ENCODE data around the gene CACNA2D2.

CACNA2D2 gene

GRCh38 chr3:50447290-50447840 is 56.1 kb downstream of the CACNA2D2 start:
- TF ChIP-seq, protein P1, sequence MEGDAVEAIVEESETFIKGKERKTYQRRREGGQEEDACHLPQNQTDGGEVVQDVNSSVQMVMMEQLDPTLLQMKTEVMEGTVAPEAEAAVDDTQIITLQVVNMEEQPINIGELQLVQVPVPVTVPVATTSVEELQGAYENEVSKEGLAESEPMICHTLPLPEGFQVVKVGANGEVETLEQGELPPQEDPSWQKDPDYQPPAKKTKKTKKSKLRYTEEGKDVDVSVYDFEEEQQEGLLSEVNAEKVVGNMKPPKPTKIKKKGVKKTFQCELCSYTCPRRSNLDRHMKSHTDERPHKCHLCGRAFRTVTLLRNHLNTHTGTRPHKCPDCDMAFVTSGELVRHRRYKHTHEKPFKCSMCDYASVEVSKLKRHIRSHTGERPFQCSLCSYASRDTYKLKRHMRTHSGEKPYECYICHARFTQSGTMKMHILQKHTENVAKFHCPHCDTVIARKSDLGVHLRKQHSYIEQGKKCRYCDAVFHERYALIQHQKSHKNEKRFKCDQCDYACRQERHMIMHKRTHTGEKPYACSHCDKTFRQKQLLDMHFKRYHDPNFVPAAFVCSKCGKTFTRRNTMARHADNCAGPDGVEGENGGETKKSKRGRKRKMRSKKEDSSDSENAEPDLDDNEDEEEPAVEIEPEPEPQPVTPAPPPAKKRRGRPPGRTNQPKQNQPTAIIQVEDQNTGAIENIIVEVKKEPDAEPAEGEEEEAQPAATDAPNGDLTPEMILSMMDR (IDR thresholded peaks at IDR 0.05; ENCODE audit: extremely low read depth, insufficient read depth, missing control alignments) = no peak
- in situ Hi-C loops (cut with MboI; ENCODE audit: low pct_unique_long_range_greater_than_20kb, low sequenced_read_pairs, unreplicated experiment) = no loop called here
- no peak for DNase-seq (ENCODE audit: low spot score)

- no peak for DNase-seq (ENCODE audit: low spot score)
- in situ Hi-C loops (cut with MboI; ENCODE audit: low pct_unique_long_range_greater_than_20kb, low sequenced_read_pairs, unreplicated experiment) = no loop called here
- TF ChIP-seq, protein P1 (IDR thresholded peaks at IDR 0.05; ENCODE audit: extremely low read depth, insufficient read depth, missing control alignments) = no peak
Observed at GRCh38 chr3:50445919-50446318, 57.5 kb downstream of the CACNA2D2 start.

DNA sequence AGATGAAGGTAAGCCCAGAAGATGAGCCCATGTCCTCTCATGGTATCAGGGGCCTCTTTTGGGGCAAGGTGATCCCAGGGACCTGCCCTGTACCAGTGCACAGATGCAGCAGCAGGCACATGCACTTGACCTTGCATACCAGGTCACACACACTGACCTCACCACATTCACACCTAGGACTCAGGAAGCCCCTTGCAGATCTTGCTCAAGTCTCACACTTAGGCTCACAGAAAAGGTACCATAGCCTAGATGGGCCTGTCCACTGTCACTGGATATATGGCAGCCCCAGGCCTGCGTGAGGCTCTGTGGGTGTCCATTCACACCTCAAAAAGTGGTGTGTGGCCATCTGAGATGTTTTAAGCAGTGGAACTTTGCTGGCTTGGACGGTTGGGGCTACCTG is 58.7 kb downstream of the CACNA2D2 start:
- DNase-seq (ENCODE audit: low spot score) = no peak
- in situ Hi-C loops (cut with MboI; ENCODE audit: low pct_unique_long_range_greater_than_20kb, low sequenced_read_pairs, unreplicated experiment) = no loop called here

DNA sequence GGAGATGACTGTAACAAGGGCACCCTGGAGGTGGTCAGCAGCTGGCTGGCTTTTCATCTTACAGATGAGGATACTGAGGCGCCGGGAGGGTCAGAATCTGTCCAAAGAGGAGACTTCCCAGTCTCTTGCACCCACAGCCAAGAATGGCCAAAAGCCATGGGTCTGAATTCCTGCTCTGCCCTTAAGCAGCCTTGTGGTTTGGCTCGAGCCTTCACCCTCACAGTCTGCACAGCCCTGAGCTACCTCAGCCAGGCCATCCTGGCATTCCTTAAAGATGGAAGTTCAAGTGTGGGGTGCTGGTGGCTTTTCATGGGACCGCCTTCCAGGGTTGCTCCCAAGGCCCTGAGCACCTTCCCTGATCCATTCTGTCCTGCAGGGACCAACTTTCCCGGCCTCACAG is 59.2 kb downstream of the CACNA2D2 start:
- TF ChIP-seq, protein P1 (IDR thresholded peaks at IDR 0.05; ENCODE audit: extremely low read depth, insufficient read depth, missing control alignments) = no peak
- in situ Hi-C loops (cut with MboI; ENCODE audit: low pct_unique_long_range_greater_than_20kb, low sequenced_read_pairs, unreplicated experiment) = no loop called here
- DNase-seq (ENCODE audit: low spot score) = no peak

More for the DNA sequence above, 58.7 kb downstream of the CACNA2D2 start:
- TF ChIP-seq, protein P1 (IDR thresholded peaks at IDR 0.05; ENCODE audit: extremely low read depth, insufficient read depth, missing control alignments) = no peak

- in situ Hi-C loops (cut with MboI; ENCODE audit: low pct_unique_long_range_greater_than_20kb, low sequenced_read_pairs, unreplicated experiment) = no loop called here
- no peak for DNase-seq (ENCODE audit: low spot score)
- TF ChIP-seq, protein P1 (IDR thresholded peaks at IDR 0.05; ENCODE audit: extremely low read depth, insufficient read depth, missing control alignments) = no peak
Observed at GRCh38 chr3:50442945-50443579, 60.4 kb downstream of the CACNA2D2 start.

- in situ Hi-C loops (cut with MboI; ENCODE audit: low pct_unique_long_range_greater_than_20kb, low sequenced_read_pairs, unreplicated experiment) = no loop called here
- TF ChIP-seq, protein P1 (IDR thresholded peaks at IDR 0.05; ENCODE audit: extremely low read depth, insufficient read depth, missing control alignments) = no peak
- no peak for DNase-seq (ENCODE audit: low spot score)
Observed at GRCh38 chr3:50441424-50442217, 61.8 kb downstream of the CACNA2D2 start.
